HepG2 (cell line): ENCODE measurements around the gene DAB2IP. TPM values are rescaled to one million over a fixed set of nuclear protein-coding genes. Genes with fewer than 3 reads are reported as not detected.

Experiments
- HNF4G ChIP-seq, 2 experiments: sonication (generic) in 1 of 2; formaldehyde crosslinking in 1 of 2; IDR thresholded peaks; 2 replicates each; pipeline versions ENCODE4 v1.4.0 to v1.6.1; 2011 to 2020; ENCODE audit warnings: borderline replicate concordance in 2 of 2, low read depth in 2 of 2, mild to moderate bottlenecking in 2 of 2, low read length in 1 of 2, missing genetic modification reagents in 1 of 2, moderate library complexity in 1 of 2
- MED8 ChIP-seq: sonication (generic); formaldehyde crosslinking; IDR thresholded peaks from 2 replicates; pipeline ENCODE4 v1.8.1; 2023; ENCODE audit warnings: mild to moderate bottlenecking, missing genetic modification reagents; ENCODE audit not compliant: insufficient replicate concordance
- NR2F6 ChIP-seq, 2 experiments: IDR thresholded peaks; 2 replicates each; pipeline ENCODE4 v1.6.1; 2016; ENCODE audit warnings: antibody characterized with exemption in 1 of 2, mild to moderate bottlenecking in 1 of 2
- PRPF4 ChIP-seq: fragments of 200-400 bp; formaldehyde crosslinking; IDR thresholded peaks from 2 replicates; pipeline ENCODE4 v1.6.1; 2016; ENCODE audit warnings: low read length, low read depth; ENCODE audit not compliant: poor library complexity, severe bottlenecking
- SRSF9 ChIP-seq: fragments of 200-400 bp; formaldehyde crosslinking; IDR thresholded peaks from 2 replicates; pipeline ENCODE4 v1.6.1; 2018; ENCODE audit warnings: borderline replicate concordance, mild to moderate bottlenecking, low read depth, low read length; ENCODE audit not compliant: insufficient read depth, poor library complexity, severe bottlenecking
- ZNF790 ChIP-seq: sonication (generic); formaldehyde crosslinking; IDR thresholded peaks from 2 replicates; pipeline ENCODE4 v1.8.0; 2022; ENCODE audit warnings: missing genetic modification reagents, mild to moderate bottlenecking, borderline replicate concordance
- polyA plus RNA-seq, 8 experiments: library from polyadenylated mRNA; depleted of rRNA in 3 of 8; stranded (reverse) in 7 of 8; unstranded in 1 of 8; fragments of >200 nt; fragmentation: Illumina TruSeq in 4 of 8; extraction: Trizol in 4 of 8; gene quantifications; 2 replicates each; pipeline versions ENCODE4 v1.2.1 to v1.2.3, GENCODE V29; 2011 to 2016; ENCODE audit warnings: low read depth in 4 of 8, missing spikeins in 1 of 8, mixed read lengths in 1 of 8; ENCODE audit not compliant: insufficient read depth in 1 of 8
- total RNA-seq, 5 experiments: library from RNA; depleted of rRNA; stranded (reverse); fragments of >200 nt; fragmentation: Illumina TruSeq; extraction: Trizol; gene quantifications; 2 replicates each; pipeline ENCODE4 v1.2.3, GENCODE V29; 2016; ENCODE audit warnings: low read depth in 1 of 5
- TF ChIP-seq, protein P1 (sequence below): sonication (generic); formaldehyde crosslinking; IDR thresholded peaks from 2 replicates; pipeline ENCODE4 v1.5.1; 2020; ENCODE audit warnings: mild to moderate bottlenecking, missing genetic modification reagents, borderline replicate concordance
- TF ChIP-seq, protein P2 (sequence below): sonication (generic); formaldehyde crosslinking; IDR thresholded peaks from 2 replicates; pipeline ENCODE4 v1.8.0; 2022; ENCODE audit warnings: mild to moderate bottlenecking, missing genetic modification reagents
- TF ChIP-seq, protein P3 (sequence below): sonication (generic); IDR thresholded peaks from 2 replicates; pipeline ENCODE4 v1.6.1; 2016; ENCODE audit warnings: low read depth, borderline replicate concordance
- TF ChIP-seq, protein P4 (sequence below): IDR thresholded peaks from 2 replicates; pipeline ENCODE4 v1.6.1; 2016; ENCODE audit warnings: mild to moderate bottlenecking, missing biosample characterization, missing genetic modification reagents
- TF ChIP-seq, protein P5 (sequence below): sonication (generic); formaldehyde crosslinking; IDR thresholded peaks from 2 replicates; pipeline ENCODE4 v1.8.1; 2022; ENCODE audit warnings: mild to moderate bottlenecking, missing genetic modification reagents
- TF ChIP-seq, protein P6 (sequence below): sonication (generic); formaldehyde crosslinking; IDR thresholded peaks from 2 replicates; pipeline ENCODE4 v1.5.0; 2020; ENCODE audit warnings: mild to moderate bottlenecking, missing genetic modification reagents
- TF ChIP-seq, protein P7 (sequence below): sonication (generic); formaldehyde crosslinking; IDR thresholded peaks from 2 replicates; pipeline ENCODE4 v1.5.0; 2020; ENCODE audit warnings: missing genetic modification reagents

DAB2IP gene
- total and polyA plus RNA-seq, 2 of the 13 experiments (the other 11 are each of a cell fraction or from before 2014, with no cell fraction given), result 25.3 to 37.9 TPM

DNA sequence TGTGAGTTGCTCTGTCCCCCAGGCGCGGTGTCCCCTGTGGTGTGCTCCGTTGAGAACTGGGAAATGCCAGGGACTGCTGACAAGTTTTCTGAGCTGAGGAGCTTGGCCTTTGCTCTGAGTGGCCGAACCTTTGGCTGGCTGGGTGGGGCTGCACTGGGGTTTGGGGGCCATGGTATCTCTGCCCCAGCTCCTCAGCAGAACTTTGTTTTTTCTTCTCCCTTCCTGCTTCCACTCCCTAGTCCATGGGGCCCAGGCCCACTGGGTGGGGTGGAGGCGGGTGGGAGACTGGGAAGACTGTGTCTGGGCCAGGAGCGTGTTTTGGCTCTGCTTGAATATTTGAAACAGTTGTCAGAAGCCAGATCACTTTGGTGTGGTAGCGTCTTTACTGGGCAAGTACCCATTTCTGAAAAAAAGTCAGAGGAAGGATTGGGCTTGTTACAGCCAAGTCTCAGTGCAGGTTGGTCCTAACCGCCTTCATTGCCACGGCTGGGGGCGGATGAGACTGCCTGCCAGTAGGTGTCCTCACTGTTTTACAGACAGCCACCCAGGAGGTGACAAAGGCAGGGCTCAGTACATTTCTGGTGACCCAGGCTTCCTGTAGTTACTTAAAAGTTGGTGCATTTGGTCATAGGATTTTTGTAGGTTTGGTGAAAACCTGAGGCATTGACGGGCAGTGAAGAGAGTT lies 92.7 kb downstream of the DAB2IP start (continued):
- TF ChIP-seq, protein P1, sequence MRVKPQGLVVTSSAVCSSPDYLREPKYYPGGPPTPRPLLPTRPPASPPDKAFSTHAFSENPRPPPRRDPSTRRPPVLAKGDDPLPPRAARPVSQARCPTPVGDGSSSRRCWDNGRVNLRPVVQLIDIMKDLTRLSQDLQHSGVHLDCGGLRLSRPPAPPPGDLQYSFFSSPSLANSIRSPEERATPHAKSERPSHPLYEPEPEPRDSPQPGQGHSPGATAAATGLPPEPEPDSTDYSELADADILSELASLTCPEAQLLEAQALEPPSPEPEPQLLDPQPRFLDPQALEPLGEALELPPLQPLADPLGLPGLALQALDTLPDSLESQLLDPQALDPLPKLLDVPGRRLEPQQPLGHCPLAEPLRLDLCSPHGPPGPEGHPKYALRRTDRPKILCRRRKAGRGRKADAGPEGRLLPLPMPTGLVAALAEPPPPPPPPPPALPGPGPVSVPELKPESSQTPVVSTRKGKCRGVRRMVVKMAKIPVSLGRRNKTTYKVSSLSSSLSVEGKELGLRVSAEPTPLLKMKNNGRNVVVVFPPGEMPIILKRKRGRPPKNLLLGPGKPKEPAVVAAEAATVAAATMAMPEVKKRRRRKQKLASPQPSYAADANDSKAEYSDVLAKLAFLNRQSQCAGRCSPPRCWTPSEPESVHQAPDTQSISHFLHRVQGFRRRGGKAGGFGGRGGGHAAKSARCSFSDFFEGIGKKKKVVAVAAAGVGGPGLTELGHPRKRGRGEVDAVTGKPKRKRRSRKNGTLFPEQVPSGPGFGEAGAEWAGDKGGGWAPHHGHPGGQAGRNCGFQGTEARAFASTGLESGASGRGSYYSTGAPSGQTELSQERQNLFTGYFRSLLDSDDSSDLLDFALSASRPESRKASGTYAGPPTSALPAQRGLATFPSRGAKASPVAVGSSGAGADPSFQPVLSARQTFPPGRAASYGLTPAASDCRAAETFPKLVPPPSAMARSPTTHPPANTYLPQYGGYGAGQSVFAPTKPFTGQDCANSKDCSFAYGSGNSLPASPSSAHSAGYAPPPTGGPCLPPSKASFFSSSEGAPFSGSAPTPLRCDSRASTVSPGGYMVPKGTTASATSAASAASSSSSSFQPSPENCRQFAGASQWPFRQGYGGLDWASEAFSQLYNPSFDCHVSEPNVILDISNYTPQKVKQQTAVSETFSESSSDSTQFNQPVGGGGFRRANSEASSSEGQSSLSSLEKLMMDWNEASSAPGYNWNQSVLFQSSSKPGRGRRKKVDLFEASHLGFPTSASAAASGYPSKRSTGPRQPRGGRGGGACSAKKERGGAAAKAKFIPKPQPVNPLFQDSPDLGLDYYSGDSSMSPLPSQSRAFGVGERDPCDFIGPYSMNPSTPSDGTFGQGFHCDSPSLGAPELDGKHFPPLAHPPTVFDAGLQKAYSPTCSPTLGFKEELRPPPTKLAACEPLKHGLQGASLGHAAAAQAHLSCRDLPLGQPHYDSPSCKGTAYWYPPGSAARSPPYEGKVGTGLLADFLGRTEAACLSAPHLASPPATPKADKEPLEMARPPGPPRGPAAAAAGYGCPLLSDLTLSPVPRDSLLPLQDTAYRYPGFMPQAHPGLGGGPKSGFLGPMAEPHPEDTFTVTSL (CRISPR knock-in tag), result no peak
- TF ChIP-seq, protein P2, sequence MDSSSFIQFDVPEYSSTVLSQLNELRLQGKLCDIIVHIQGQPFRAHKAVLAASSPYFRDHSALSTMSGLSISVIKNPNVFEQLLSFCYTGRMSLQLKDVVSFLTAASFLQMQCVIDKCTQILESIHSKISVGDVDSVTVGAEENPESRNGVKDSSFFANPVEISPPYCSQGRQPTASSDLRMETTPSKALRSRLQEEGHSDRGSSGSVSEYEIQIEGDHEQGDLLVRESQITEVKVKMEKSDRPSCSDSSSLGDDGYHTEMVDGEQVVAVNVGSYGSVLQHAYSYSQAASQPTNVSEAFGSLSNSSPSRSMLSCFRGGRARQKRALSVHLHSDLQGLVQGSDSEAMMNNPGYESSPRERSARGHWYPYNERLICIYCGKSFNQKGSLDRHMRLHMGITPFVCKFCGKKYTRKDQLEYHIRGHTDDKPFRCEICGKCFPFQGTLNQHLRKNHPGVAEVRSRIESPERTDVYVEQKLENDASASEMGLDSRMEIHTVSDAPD, result 0 out of 2 replicates have a peak, but pooled peaks have one; percentile 31
- no peak for TF ChIP-seq NR2F6 (IDR thresholded peaks at IDR 0.05)
- peak; percentile 68 for TF ChIP-seq NR2F6 (CRISPR knock-in tag; IDR thresholded peaks at IDR 0.05)
- TF ChIP-seq, protein P3, sequence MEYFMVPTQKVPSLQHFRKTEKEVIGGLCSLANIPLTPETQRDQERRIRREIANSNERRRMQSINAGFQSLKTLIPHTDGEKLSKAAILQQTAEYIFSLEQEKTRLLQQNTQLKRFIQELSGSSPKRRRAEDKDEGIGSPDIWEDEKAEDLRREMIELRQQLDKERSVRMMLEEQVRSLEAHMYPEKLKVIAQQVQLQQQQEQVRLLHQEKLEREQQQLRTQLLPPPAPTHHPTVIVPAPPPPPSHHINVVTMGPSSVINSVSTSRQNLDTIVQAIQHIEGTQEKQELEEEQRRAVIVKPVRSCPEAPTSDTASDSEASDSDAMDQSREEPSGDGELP, result no peak
- TF ChIP-seq, protein P4, sequence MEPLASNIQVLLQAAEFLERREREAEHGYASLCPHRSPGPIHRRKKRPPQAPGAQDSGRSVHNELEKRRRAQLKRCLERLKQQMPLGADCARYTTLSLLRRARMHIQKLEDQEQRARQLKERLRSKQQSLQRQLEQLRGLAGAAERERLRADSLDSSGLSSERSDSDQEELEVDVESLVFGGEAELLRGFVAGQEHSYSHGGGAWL (CRISPR knock-in tag), result no peak
- TF ChIP-seq, protein P5, sequence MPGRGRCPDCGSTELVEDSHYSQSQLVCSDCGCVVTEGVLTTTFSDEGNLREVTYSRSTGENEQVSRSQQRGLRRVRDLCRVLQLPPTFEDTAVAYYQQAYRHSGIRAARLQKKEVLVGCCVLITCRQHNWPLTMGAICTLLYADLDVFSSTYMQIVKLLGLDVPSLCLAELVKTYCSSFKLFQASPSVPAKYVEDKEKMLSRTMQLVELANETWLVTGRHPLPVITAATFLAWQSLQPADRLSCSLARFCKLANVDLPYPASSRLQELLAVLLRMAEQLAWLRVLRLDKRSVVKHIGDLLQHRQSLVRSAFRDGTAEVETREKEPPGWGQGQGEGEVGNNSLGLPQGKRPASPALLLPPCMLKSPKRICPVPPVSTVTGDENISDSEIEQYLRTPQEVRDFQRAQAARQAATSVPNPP (CRISPR knock-in tag), result no peak
- TF ChIP-seq, protein P6, sequence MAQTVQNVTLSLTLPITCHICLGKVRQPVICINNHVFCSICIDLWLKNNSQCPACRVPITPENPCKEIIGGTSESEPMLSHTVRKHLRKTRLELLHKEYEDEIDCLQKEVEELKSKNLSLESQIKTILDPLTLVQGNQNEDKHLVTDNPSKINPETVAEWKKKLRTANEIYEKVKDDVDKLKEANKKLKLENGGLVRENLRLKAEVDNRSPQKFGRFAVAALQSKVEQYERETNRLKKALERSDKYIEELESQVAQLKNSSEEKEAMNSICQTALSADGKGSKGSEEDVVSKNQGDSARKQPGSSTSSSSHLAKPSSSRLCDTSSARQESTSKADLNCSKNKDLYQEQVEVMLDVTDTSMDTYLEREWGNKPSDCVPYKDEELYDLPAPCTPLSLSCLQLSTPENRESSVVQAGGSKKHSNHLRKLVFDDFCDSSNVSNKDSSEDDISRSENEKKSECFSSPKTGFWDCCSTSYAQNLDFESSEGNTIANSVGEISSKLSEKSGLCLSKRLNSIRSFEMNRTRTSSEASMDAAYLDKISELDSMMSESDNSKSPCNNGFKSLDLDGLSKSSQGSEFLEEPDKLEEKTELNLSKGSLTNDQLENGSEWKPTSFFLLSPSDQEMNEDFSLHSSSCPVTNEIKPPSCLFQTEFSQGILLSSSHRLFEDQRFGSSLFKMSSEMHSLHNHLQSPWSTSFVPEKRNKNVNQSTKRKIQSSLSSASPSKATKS, result no peak
- TF ChIP-seq PRPF4, result no peak
- no peak for TF ChIP-seq SRSF9
- TF ChIP-seq, protein P7, sequence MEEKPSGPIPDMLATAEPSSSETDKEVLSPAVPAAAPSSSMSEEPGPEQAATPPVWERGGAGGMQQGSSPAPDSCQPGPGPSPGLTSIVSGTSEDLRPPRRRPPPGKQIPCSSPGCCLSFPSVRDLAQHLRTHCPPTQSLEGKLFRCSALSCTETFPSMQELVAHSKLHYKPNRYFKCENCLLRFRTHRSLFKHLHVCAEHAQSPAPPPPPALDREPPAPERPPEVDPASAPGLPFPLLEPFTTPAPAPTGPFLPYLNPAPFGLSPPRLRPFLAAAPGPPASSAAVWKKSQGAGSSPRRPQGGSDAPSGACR (CRISPR knock-in tag), result no peak
- TF ChIP-seq ZNF790, result no peak
- no peak for TF ChIP-seq MED8 (CRISPR knock-in tag)
- no peak for TF ChIP-seq HNF4G (IDR thresholded peaks at IDR 0.05; ENCODE audit: borderline replicate concordance, low read depth, low read length)
- peak; percentile 44; the same call in 1 of the 2 replicates for TF ChIP-seq HNF4G (CRISPR knock-in tag; IDR thresholded peaks at IDR 0.05; ENCODE audit: borderline replicate concordance, low read depth)
